ENCODE data around the gene CDR2L.
"Not testable (repeated sequence)": the region's sequence is repeated elsewhere in the genome, so short reads cannot be mapped to it uniquely, and the experiment has no call there.

Gene CDR2L

GRCh38 chr17:75031972-75032719 lies 44.7 kb downstream of the CDR2L start:
- peaks cover 46% of the 10 kb centered on the region for H3K4me1 Mint-ChIP-seq
- ATAC-seq (peak; percentile 63), DNase-seq (ENCODE audit: low spot score in 2 of 2) (peak; percentile 38 to 72)
- H3K27ac Mint-ChIP-seq = peak overlapping the region; percentile 60
- H3K9me3 Mint-ChIP-seq = no peaks in the 10 kb centered on the region
- peaks cover 54% of the 10 kb centered on the region for H3K36me3 Mint-ChIP-seq
- H3K4me3 Mint-ChIP-seq = peak overlapping the region; percentile 92

- H3K4me1 Mint-ChIP-seq = peaks cover 46% of the 10 kb centered on the region
- peak overlapping the region; percentile 92 for H3K4me3 Mint-ChIP-seq
- H3K27ac Mint-ChIP-seq = peak overlapping the region; percentile 60
- peaks cover 54% of the 10 kb centered on the region for H3K36me3 Mint-ChIP-seq
- DNase-seq (ENCODE audit: low spot score in 2 of 2) (no peak), ATAC-seq (no peak)
- H3K9me3 Mint-ChIP-seq = no peaks in the 10 kb centered on the region
These were observed 45.4 kb downstream of the CDR2L start for GRCh38 chr17:75032720-75033280.

- H3K27ac Mint-ChIP-seq = peak overlapping the region; percentile 100
- H3K9me3 Mint-ChIP-seq = no peaks in the 10 kb centered on the region
- peak; percentile 53 for ATAC-seq
- H3K36me3 Mint-ChIP-seq = peaks cover 58% of the 10 kb centered on the region
- H3K4me1 Mint-ChIP-seq = peaks cover 46% of the 10 kb centered on the region
- H3K4me3 Mint-ChIP-seq = peak overlapping the region; percentile 92
- DNase-seq (ENCODE audit: low spot score in 2 of 2) = peak; percentile 94 to 97
These were observed 46.2 kb downstream of the CDR2L start for GRCh38 chr17:75033346-75034235.

- peak overlapping the region; percentile 92 for H3K4me3 Mint-ChIP-seq
- H3K27ac Mint-ChIP-seq = peak overlapping the region; percentile 100
- H3K36me3 Mint-ChIP-seq = peaks cover 65% of the 10 kb centered on the region
- DNase-seq (ENCODE audit: low spot score in 2 of 2) (peak; percentile 81 to 98), ATAC-seq (peak; percentile 75)
- H3K4me1 Mint-ChIP-seq = peaks cover 46% of the 10 kb centered on the region
- no peaks in the 10 kb centered on the region for H3K9me3 Mint-ChIP-seq
These were observed 46.9 kb downstream of the CDR2L start for GRCh38 chr17:75034236-75034908.

- peak overlapping the region; percentile 80 for H3K27ac Mint-ChIP-seq
- DNase-seq (ENCODE audit: low spot score in 2 of 2) (peak in 1 of 2 donors; percentile 69), ATAC-seq (peak; percentile 55)
- peaks cover 85% of the 10 kb centered on the region for H3K36me3 Mint-ChIP-seq
- no peaks in the 10 kb centered on the region for H3K9me3 Mint-ChIP-seq
- H3K4me1 Mint-ChIP-seq = peaks cover 46% of the 10 kb centered on the region
- H3K4me3 Mint-ChIP-seq = peak overlapping the region; percentile 49
These were observed 49.3 kb downstream of the CDR2L start for GRCh38 chr17:75036643-75037268.

- Mint-ChIP-seq H3K9me3 (no peaks in the 10 kb centered on the region), H3K4me1 (peaks cover 22% of the 10 kb centered on the region), H3K36me3 (peaks cover 70% of the 10 kb centered on the region), H3K27ac (no peak overlapping the region), H3K4me3 (no peak overlapping the region)
- DNase-seq (ENCODE audit: low spot score in 2 of 2) = no peak
- no peak for ATAC-seq
These were observed 51.8 kb downstream of the CDR2L start for GRCh38 chr17:75039238-75039637.

GRCh38 chr17:75041656-75042280 lies 54.3 kb downstream of the CDR2L start:
- Mint-ChIP-seq H3K27ac (no peak overlapping the region), H3K9me3 (no peaks in the 10 kb centered on the region), H3K36me3 (peaks cover 47% of the 10 kb centered on the region), H3K4me1 (peaks cover 17% of the 10 kb centered on the region), H3K4me3 (no peak overlapping the region)
- DNase-seq (ENCODE audit: low spot score in 2 of 2) (no peak), ATAC-seq (no peak)

- H3K36me3 Mint-ChIP-seq = peaks cover 44% of the 10 kb centered on the region
These were observed 56.4 kb downstream of the CDR2L start for GRCh38 chr17:75043789-75044188.

GRCh38 chr17:75044716-75045115 lies 57.3 kb downstream of the CDR2L start:
- DNase-seq (ENCODE audit: low spot score in 2 of 2) = no peak
- Mint-ChIP-seq H3K36me3 (peaks cover 35% of the 10 kb centered on the region), H3K4me1 (peaks cover 30% of the 10 kb centered on the region), H3K4me3 (peak overlapping the region; percentile 36), H3K9me3 (no peaks in the 10 kb centered on the region), H3K27ac (no peak overlapping the region)
- ATAC-seq = no peak

More at GRCh38 chr17:75043789-75044188, 56.4 kb downstream of the CDR2L start:
- H3K4me3 Mint-ChIP-seq; DNase-seq (ENCODE audit: low spot score in 2 of 2); H3K9me3 Mint-ChIP-seq; ATAC-seq; H3K27ac Mint-ChIP-seq: not testable (repeated sequence)
- peaks cover 28% of the 10 kb centered on the region for H3K4me1 Mint-ChIP-seq

GRCh38 chr17:75045946-75046406 lies 58.5 kb downstream of the CDR2L start:
- peaks cover 35% of the 10 kb centered on the region for H3K36me3 Mint-ChIP-seq
- H3K4me1 Mint-ChIP-seq = peaks cover 30% of the 10 kb centered on the region
- not testable (repeated sequence) for DNase-seq (ENCODE audit: low spot score in 2 of 2); H3K9me3 Mint-ChIP-seq; ATAC-seq
- peak overlapping the region; percentile 95 for H3K27ac Mint-ChIP-seq
- H3K4me3 Mint-ChIP-seq = peak overlapping the region; percentile 95

GRCh38 chr17:75046407-75047289 lies 59.2 kb downstream of the CDR2L start, which contains the start of the genes ATP5PD and KCTD2:
TSS of gene ATP5PD (minus strand) at chr17:75046969. CDS start at chr17:75042650, 4,319 bp downstream.
TSS of gene KCTD2 (plus strand) at chr17:75047225. CDS start at chr17:75047251, 26 bp downstream.
- H3K4me3 Mint-ChIP-seq = peak within 1 kb of the TSS; percentile 95
- no peaks in the 10 kb centered on the region for H3K9me3 Mint-ChIP-seq
- H3K36me3 Mint-ChIP-seq = peaks cover 35% of the 10 kb centered on the region
- H3K27ac Mint-ChIP-seq = peak within 1 kb of the TSS; percentile 95
- peaks cover 32% of the 10 kb centered on the region for H3K4me1 Mint-ChIP-seq
- DNase-seq (ENCODE audit: low spot score in 2 of 2) (peak; percentile 83 to 96), ATAC-seq (peak; percentile 96)

GRCh38 chr17:75047398-75048098 lies 60.1 kb downstream of the CDR2L start:
- peak; percentile 9 for ATAC-seq
- Mint-ChIP-seq H3K4me1 (peaks cover 38% of the 10 kb centered on the region), H3K36me3 (peaks cover 36% of the 10 kb centered on the region), H3K4me3 (peak overlapping the region; percentile 95), H3K9me3 (no peaks in the 10 kb centered on the region), H3K27ac (peak overlapping the region; percentile 92)
- peak; percentile 16 to 72 for DNase-seq (ENCODE audit: low spot score in 2 of 2)

Measured in stimulated activated effector memory CD8-positive, alpha-beta T cell treated with anti-CD3 and anti-CD28 coated beads, Interleukin-12 subunit alpha, Interleukin-12 subunit beta, amount 100 ng/mL, for 72 hours (primary cell).